ENCODE data around the gene TBC1D22A. TPM values are rescaled to one million over a fixed set of nuclear protein-coding genes. Genes with fewer than 3 reads are reported as not detected.

Gene TBC1D22A
- polyA plus RNA-seq, 1 experiment, result 19.8 TPM

DNA sequence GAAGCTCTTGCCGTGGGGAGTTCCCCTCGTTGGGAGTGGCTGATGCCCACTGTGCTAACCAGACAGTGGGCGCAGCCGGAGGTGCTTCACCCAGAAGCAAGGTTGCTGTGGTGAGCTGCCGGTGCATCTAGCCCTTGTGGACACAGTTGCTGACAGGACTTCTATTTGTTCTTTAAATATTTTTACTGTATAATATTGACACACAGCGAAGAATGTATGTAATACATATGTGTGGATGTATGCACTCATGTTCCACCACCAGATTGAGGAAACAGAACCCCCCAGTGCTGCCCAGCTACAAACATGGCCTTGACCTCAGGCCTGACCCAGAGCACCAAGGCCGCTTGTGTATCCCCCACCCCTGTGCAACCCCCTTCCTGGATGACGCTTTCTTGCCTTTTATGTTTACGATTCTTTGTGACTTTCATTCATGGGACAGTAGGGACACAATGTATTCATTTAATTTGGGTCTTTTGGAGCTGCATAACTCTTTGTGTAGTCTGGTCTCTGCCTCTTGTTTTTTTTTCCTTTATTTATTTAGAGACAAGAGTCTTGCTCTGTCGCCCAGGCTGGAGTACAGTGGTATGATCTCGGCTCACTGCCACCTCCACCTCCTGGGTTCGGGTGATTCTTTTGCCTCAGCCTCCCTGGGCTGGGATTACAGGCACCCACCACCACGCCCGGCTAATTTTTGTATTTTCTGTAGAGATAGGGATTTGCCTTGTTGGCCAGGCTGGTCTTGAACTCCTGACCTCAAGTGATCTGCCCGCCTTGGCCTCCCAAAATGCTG is 132.6 kb downstream of the TBC1D22A start:
- TF ChIP-seq, protein P1, sequence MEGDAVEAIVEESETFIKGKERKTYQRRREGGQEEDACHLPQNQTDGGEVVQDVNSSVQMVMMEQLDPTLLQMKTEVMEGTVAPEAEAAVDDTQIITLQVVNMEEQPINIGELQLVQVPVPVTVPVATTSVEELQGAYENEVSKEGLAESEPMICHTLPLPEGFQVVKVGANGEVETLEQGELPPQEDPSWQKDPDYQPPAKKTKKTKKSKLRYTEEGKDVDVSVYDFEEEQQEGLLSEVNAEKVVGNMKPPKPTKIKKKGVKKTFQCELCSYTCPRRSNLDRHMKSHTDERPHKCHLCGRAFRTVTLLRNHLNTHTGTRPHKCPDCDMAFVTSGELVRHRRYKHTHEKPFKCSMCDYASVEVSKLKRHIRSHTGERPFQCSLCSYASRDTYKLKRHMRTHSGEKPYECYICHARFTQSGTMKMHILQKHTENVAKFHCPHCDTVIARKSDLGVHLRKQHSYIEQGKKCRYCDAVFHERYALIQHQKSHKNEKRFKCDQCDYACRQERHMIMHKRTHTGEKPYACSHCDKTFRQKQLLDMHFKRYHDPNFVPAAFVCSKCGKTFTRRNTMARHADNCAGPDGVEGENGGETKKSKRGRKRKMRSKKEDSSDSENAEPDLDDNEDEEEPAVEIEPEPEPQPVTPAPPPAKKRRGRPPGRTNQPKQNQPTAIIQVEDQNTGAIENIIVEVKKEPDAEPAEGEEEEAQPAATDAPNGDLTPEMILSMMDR (IDR thresholded peaks at IDR 0.05; ENCODE audit: low read depth, low read length), result no peak
- DNase-seq (ENCODE audit: low read depth, low spot score), result no peak
- CTCF ChIA-PET, result interaction anchor here (0.6 kb wide), 1 partner anchor 778 kb away, joined by 8 read pairs; no protein-coding TSS in a partner anchor
- H3K27me3 ChIP-seq (ENCODE audit: control insufficient read depth, insufficient read depth, low read length), result no peaks in the 10 kb centered on the region
- H3K4me3 ChIP-seq (ENCODE audit: low read depth, low read length), result no peak overlapping the region
- POLR2A ChIA-PET, result no interaction called here
- H3K9me3 ChIP-seq (ENCODE audit: control insufficient read depth, insufficient read depth, low read length), result no peaks in the 10 kb centered on the region
- no peak overlapping the region for H3K27ac ChIP-seq (ENCODE audit: low read depth, low read length)

DNA sequence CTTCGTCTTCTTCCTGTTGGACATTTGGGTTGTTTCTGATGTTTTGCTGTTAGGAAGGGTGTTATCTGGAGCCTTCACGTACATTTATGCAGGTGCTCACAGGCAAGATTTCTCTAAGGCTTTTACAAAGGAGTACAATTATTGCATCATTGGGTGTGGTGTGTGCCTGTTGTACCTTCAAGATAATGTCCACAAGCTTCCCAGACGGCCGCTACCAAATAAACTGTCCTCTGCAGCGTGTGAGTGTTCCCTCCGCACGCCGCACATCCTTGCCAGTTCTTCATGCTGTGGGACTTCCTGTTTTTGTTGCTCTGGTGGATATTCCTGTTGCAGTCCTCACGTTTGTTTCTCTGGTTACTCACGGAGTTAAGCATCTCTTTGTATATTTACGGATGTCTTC is 133.3 kb downstream of the TBC1D22A start:
- no peak for DNase-seq (ENCODE audit: low read depth, low spot score)
- ChIA-PET CTCF (no interaction called here), POLR2A (no interaction called here)
- no peaks in the 10 kb centered on the region for H3K27me3 ChIP-seq (ENCODE audit: control insufficient read depth, insufficient read depth, low read length)
- no peak overlapping the region for H3K27ac ChIP-seq (ENCODE audit: low read depth, low read length)
- no peak overlapping the region for H3K4me3 ChIP-seq (ENCODE audit: low read depth, low read length)
- TF ChIP-seq, protein P1 (IDR thresholded peaks at IDR 0.05; ENCODE audit: low read depth, low read length), result no peak
- no peaks in the 10 kb centered on the region for H3K9me3 ChIP-seq (ENCODE audit: control insufficient read depth, insufficient read depth, low read length)

DNA sequence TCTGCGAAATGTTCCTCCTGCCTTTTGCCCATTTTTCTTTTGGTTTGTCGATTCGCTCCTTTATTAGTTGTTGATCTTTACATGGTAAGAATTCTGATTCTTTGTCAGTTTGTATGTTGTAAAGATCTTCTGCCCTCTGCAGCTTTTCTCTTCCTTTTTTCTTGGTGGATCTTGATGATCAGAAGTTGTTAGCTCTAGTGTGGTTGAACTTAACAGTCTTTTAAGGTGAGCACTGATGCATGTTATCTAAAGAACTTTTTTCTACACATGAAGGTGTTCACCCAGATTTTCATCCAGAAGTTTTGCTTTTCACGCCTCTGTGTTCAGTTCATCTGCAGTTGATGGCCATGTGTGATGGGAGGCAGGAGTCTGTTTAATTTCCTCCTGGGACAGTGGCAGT is 133.7 kb downstream of the TBC1D22A start:
- Histone ChIP-seq H3K27ac (ENCODE audit: low read depth, low read length) (no peak overlapping the region), H3K9me3 (ENCODE audit: control insufficient read depth, insufficient read depth, low read length) (no peaks in the 10 kb centered on the region), H3K4me3 (ENCODE audit: low read depth, low read length) (no peak overlapping the region), H3K27me3 (ENCODE audit: control insufficient read depth, insufficient read depth, low read length) (no peaks in the 10 kb centered on the region)
- TF ChIP-seq, protein P1 (IDR thresholded peaks at IDR 0.05; ENCODE audit: low read depth, low read length), result no peak
- no peak for DNase-seq (ENCODE audit: low read depth, low spot score)
- ChIA-PET CTCF (no interaction called here), POLR2A (no interaction called here)

DNA sequence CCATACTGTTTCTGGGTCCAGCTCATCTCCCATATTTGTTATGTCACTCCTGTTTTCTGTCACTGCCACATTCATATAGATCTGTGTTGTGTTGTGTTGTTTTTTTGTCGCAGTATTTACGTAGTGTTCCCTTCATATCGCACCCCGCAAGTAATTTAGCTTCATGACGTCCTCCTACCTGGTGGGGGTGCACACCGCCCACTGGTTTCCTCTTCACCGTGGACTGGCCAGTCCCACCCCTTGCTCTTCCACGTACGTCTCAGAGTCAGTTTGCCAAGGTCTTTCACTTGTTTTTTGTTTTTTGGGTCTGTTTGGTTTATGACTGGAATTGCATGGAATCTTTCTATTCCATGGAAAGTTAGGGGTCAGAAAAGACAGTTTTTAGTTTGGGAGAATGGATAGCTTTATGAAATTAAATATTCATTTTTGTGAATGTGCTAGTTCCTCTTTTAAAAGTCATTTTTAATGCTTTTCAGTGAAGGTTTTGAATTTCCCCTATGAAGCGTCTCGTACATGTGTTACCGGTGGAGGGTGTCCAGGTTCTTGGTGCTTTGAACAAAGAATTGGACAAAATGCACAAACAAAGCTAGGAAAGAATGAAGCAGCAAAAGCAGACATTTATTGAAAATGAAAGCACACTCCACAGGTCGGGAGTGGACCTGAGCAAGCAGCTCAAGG is 134.3 kb downstream of the TBC1D22A start:
- no peak overlapping the region for H3K27ac ChIP-seq (ENCODE audit: low read depth, low read length)
- no peak for DNase-seq (ENCODE audit: low read depth, low spot score)
- TF ChIP-seq, protein P1 (IDR thresholded peaks at IDR 0.05; ENCODE audit: low read depth, low read length), result no peak
- POLR2A ChIA-PET, result no interaction called here
- H3K9me3 ChIP-seq (ENCODE audit: control insufficient read depth, insufficient read depth, low read length), result no peaks in the 10 kb centered on the region
- H3K27me3 ChIP-seq (ENCODE audit: control insufficient read depth, insufficient read depth, low read length), result no peaks in the 10 kb centered on the region
- CTCF ChIA-PET, result no interaction called here
- no peak overlapping the region for H3K4me3 ChIP-seq (ENCODE audit: low read depth, low read length)

DNA sequence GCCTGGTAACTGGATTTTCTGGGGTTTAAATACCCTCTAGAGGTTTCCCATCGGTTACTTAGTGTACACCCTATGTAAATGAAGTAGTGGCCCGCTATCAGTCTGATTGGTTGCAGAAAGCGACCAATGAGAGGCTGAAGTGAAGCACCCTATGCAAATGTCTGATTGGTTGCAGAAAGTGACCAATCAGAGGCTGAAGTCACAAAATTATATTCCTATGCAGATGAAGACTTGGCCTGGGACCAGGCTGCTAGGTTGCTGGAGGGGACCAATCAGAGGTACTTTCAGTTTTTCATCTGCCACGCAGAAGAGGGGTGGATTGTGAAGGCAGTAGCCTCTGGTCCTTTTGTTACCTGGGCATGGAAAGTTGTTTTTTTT is 134.8 kb downstream of the TBC1D22A start:
- ChIA-PET POLR2A (interaction anchor here (0.6 kb wide), 1 partner anchor 37 kb away, joined by 4 read pairs; no protein-coding TSS in a partner anchor), CTCF (no interaction called here)
- TF ChIP-seq, protein P1 (IDR thresholded peaks at IDR 0.05; ENCODE audit: low read depth, low read length), result no peak
- Histone ChIP-seq H3K9me3 (ENCODE audit: control insufficient read depth, insufficient read depth, low read length) (no peaks in the 10 kb centered on the region), H3K27ac (ENCODE audit: low read depth, low read length) (no peak overlapping the region), H3K27me3 (ENCODE audit: control insufficient read depth, insufficient read depth, low read length) (no peaks in the 10 kb centered on the region), H3K4me3 (ENCODE audit: low read depth, low read length) (no peak overlapping the region)
- DNase-seq (ENCODE audit: low read depth, low spot score), result no peak

Data from AG04450 (cell line).